ENCODE results near the gene CLCA2.

- no peak for TF ChIP-seq CTCF (IDR thresholded peaks at IDR 0.05; ENCODE audit: insufficient read depth, low read length)
- no peak for TF ChIP-seq POLR2AphosphoS5 (IDR thresholded peaks at IDR 0.05; ENCODE audit: low read depth)
- no peak for TF ChIP-seq GABPA (IDR thresholded peaks at IDR 0.05; ENCODE audit: low read depth)
- TF ChIP-seq SPI1 (IDR thresholded peaks at IDR 0.05; ENCODE audit: borderline replicate concordance, low read depth) = no peak
- TF ChIP-seq REST (IDR thresholded peaks at IDR 0.05; ENCODE audit: insufficient replicate concordance, low read depth) = no peak
Observed at GRCh38 chr1:86489242-86489878, 65.4 kb downstream of the CLCA2 start.

Data from HL-60 (cell line).